Epithelial cell of prostate (primary cell): ENCODE measurements around the gene PHYHD1.
"Not testable (repeated sequence)": the region's sequence is repeated elsewhere in the genome, so short reads cannot be mapped to it uniquely, and the experiment has no call there.

ENCODE experiments used
- DNase-seq: peaks from one replicate; pipeline ENCODE4 v3.0.0-alpha.2; 2011; ENCODE audit warnings: low read depth, low spot score
- H3K27ac ChIP-seq: fragments of 450-650 bp; 2 replicates; pipeline ENCODE4 v1.5.1; 2017; ENCODE audit warnings: mild to moderate bottlenecking

PHYHD1 gene

DNA sequence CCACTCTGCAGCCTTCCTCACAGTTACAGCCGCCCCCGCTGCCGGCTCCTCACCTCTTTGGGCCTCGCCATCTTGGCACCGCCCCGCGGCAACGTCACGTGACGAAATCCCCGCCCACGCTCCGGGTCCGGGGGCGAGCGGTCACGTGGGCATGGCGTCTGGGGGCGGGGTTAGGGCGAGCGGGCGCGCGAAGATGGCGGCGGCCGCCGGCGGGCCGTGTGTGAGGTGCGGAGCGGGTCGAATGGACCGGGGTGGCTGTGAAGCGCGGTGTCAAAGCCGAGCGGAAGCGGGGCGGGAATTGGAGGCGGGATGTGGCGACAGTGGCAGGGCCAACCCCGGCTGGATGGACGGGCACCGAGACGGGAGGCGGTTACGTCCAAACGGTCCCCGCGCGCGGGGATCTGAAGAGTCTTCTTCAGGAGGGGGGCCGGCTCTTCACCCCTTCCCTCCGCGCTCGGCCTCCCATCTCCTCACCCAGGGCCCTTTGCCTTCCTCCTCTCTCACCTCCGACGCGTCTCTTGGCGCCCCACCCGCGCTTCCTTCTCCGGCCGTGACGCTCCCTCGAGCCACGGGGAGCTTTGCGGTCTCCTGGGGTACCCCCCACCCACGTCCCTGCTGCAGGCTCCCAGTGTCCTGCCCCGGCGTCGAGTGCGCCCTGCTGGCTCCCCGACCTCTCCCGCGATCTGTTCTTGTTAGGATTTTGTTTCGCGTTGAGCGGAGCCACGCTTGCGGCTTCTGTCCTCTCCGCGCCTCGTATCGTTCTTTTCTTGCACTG lies 26.9 kb downstream of the PHYHD1 start, which contains the start of the genes DOLK and NUP188:
Gene DOLK, minus strand, starts transcription at position 77 of the 775 bp plus-strand sequence. CDS start 300 bp downstream, outside the sequence.
Gene NUP188, plus strand, starts transcription at position 173 of the 775 bp plus-strand sequence. Its CDS starts 21 bp downstream, at position 194.
- DNase-seq = peak; percentile 39
- peak within 1 kb of the TSS; percentile 83 for H3K27ac ChIP-seq

- DNase-seq, H3K27ac ChIP-seq: not testable (repeated sequence)
These were observed 40.6 kb downstream of the PHYHD1 start for GRCh38 chr9:128961403-128961802.

DNA sequence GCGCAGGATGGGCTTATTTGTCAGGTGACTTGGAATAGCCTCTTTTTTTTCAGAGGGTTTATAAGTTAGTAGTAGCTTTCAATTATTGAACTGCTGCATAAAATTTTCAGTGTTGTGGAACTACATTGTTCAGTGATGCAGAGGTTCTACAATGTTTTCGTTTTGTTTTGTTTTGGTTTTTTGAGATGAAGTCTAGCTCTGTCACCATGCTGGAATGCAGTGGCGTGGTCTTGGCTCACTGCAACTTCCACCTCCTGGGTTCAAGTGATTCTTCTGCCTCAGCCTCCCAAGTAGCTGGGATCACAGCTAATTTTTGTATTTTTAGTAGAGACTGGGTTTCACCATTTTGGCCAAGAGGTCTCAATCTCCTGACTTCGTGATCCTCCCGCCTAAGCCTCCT lies 48.7 kb downstream of the PHYHD1 start:
- DNase-seq = no peak
- H3K27ac ChIP-seq = no peak overlapping the region

DNA sequence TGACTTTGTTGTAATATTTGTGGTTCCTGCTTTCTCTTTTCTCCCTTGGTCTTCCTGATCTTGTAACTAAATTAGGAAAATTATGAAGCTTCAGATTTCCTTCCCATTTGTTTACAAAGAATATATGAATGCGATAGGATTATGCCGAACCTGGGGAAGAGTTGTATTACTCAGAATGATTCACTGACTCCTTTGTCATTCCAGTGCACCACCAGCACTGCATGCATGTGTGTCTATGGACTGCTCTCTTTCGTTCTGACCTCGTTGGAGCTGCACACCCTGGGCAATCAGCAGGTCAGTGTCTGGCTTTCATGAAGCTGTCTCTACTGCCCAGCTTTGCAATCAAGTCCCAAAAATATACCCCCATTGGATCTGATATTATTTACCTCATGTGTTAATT lies 52.2 kb downstream of the PHYHD1 start:
- H3K27ac ChIP-seq = peak overlapping the region; percentile 26
- DNase-seq = no peak

DNA sequence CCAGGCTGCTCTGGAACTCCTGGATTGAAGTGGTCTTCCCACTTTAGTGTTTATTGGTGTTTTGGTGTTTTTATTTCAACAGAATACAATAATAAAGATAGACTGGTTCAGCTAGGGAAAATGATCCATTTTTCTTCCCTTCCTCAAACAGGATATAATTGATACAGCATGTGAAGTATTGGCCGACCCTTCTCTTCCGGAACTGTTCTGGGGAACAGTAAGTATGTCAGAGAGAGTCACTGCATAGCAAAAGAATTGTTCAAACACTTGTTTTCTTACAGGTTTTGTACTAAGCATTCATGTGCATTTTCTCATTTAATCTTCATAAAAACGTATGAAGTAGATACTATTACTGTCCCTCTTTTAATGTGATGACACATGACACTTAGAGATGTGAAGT lies 58.3 kb downstream of the PHYHD1 start:
- DNase-seq = no peak
- no peak overlapping the region for H3K27ac ChIP-seq

GRCh38 chr9:128983536-128983935 lies 62.8 kb downstream of the PHYHD1 start:
- no peak for DNase-seq

DNA sequence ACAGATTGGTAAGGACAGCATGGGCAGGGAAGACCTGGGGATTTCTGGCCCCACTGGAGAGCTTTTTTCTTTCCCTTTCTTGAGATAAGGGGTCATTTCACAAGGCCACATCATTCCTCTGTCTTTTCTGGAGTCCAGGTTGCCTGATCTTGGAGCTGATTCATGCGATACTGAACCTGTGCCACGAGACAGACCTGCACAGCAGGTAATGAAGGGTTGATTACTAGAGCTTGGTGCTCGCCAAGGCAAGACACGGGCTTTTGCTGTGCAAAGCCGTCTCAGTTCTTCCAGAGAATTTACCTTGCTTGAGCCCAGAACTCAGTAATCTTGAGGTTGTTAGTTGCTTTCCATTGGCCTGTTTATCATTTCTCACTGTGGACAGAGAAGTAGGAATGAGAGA lies 65.9 kb downstream of the PHYHD1 start:
- H3K27ac ChIP-seq = peak overlapping the region; percentile 26
- DNase-seq = no peak

More at GRCh38 chr9:128983536-128983935, 62.8 kb downstream of the PHYHD1 start:
- no peak overlapping the region for H3K27ac ChIP-seq

GRCh38 chr9:128987805-128988204 lies 67.0 kb downstream of the PHYHD1 start:
- H3K27ac ChIP-seq = peak overlapping the region; percentile 26
- DNase-seq = no peak
